ENCODE results near the gene TRPC4AP. TPM values are rescaled to one million over a fixed set of nuclear protein-coding genes. Genes with fewer than 3 reads are reported as not detected.

TRPC4AP gene
- total RNA-seq, 2 donors from 2014 or later, result 52.8 to 63.2 TPM

- intact Hi-C loops (cut with DNase I), result no loop called here
- no peaks in the 10 kb centered on the region for H3K36me3 ChIP-seq
- DNase-seq, result no peak
- no peak overlapping the region for H3K4me3 ChIP-seq
- no peaks in the 10 kb centered on the region for H3K4me1 ChIP-seq
- H3K9ac ChIP-seq (ENCODE audit: low read depth in 2 of 2, low read length in 2 of 2), result no peak overlapping the region
- no peak overlapping the region for H3K27ac ChIP-seq
- no peaks in the 10 kb centered on the region for H3K9me3 ChIP-seq
- TF ChIP-seq, protein P1, sequence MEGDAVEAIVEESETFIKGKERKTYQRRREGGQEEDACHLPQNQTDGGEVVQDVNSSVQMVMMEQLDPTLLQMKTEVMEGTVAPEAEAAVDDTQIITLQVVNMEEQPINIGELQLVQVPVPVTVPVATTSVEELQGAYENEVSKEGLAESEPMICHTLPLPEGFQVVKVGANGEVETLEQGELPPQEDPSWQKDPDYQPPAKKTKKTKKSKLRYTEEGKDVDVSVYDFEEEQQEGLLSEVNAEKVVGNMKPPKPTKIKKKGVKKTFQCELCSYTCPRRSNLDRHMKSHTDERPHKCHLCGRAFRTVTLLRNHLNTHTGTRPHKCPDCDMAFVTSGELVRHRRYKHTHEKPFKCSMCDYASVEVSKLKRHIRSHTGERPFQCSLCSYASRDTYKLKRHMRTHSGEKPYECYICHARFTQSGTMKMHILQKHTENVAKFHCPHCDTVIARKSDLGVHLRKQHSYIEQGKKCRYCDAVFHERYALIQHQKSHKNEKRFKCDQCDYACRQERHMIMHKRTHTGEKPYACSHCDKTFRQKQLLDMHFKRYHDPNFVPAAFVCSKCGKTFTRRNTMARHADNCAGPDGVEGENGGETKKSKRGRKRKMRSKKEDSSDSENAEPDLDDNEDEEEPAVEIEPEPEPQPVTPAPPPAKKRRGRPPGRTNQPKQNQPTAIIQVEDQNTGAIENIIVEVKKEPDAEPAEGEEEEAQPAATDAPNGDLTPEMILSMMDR (IDR thresholded peaks at IDR 0.05), result no peak
- no peaks in the 10 kb centered on the region for H3K27me3 ChIP-seq
Measured at GRCh38 chr20:35025116-35025515, 67.5 kb downstream of the TRPC4AP start.

GRCh38 chr20:35023624-35024023 is 69.0 kb downstream of the TRPC4AP start:
- Histone ChIP-seq H3K27ac (no peak overlapping the region), H3K9me3 (no peaks in the 10 kb centered on the region), H3K4me3 (no peak overlapping the region), H3K36me3 (no peaks in the 10 kb centered on the region), H3K27me3 (no peaks in the 10 kb centered on the region), H3K4me1 (no peaks in the 10 kb centered on the region), H3K9ac (ENCODE audit: low read depth in 2 of 2, low read length in 2 of 2) (no peak overlapping the region)
- intact Hi-C loops (cut with DNase I), result no loop called here
- TF ChIP-seq, protein P1 (IDR thresholded peaks at IDR 0.05), result no peak
- no peak for DNase-seq

DNA sequence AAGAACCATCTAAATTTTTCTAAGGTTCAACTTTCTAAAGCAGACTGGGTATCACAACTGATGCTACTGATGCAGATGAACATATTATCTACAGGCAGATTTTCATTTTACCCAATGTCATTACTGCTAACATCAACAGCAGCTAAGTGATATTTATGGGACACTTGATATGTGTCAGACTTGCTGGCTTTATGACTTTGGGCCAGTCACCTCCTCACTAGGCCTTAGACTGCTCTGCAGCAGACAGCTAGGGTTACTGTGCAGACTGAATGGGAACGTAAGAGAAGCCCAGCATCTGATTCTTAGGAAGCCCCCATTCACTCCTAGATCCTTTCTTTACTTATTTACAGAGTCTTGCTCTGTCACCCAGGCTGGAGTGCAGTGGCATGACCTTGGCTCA is 70.8 kb downstream of the TRPC4AP start:
- Histone ChIP-seq H3K9ac (ENCODE audit: low read depth in 2 of 2, low read length in 2 of 2) (no peak overlapping the region), H3K9me3 (no peaks in the 10 kb centered on the region), H3K27me3 (no peaks in the 10 kb centered on the region), H3K36me3 (peaks cover 2% of the 10 kb centered on the region), H3K4me1 (no peaks in the 10 kb centered on the region), H3K4me3 (no peak overlapping the region), H3K27ac (no peak overlapping the region)
- intact Hi-C loops (cut with DNase I), result no loop called here
- TF ChIP-seq, protein P1 (IDR thresholded peaks at IDR 0.05), result no peak
- no peak for DNase-seq

DNA sequence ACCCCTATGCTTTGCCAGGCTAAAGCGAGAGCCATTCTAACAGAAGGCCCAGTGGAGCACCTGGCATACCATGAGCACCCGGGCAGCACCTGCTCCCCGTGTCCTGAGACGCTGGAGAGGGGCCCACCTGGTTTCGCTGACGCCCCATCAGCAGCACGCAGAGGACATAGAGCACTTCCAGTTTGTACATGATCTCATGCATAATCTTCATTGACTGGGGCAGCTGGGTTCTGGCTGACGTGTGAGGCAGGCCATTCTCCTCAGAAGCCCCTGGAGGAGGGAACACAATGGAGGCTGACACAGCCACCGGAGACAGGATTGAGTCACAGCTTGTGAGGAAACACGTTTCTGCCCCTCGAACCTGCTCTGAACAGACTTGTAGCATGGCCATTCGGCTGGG is 71.5 kb downstream of the TRPC4AP start:
- intact Hi-C loops (cut with DNase I), result no loop called here
- Histone ChIP-seq H3K27me3 (no peaks in the 10 kb centered on the region), H3K36me3 (peaks cover 4% of the 10 kb centered on the region), H3K9ac (ENCODE audit: low read depth in 2 of 2, low read length in 2 of 2) (no peak overlapping the region), H3K27ac (no peak overlapping the region), H3K4me1 (no peaks in the 10 kb centered on the region), H3K4me3 (no peak overlapping the region), H3K9me3 (no peaks in the 10 kb centered on the region)
- TF ChIP-seq, protein P1 (IDR thresholded peaks at IDR 0.05), result no peak
- no peak for DNase-seq

DNA sequence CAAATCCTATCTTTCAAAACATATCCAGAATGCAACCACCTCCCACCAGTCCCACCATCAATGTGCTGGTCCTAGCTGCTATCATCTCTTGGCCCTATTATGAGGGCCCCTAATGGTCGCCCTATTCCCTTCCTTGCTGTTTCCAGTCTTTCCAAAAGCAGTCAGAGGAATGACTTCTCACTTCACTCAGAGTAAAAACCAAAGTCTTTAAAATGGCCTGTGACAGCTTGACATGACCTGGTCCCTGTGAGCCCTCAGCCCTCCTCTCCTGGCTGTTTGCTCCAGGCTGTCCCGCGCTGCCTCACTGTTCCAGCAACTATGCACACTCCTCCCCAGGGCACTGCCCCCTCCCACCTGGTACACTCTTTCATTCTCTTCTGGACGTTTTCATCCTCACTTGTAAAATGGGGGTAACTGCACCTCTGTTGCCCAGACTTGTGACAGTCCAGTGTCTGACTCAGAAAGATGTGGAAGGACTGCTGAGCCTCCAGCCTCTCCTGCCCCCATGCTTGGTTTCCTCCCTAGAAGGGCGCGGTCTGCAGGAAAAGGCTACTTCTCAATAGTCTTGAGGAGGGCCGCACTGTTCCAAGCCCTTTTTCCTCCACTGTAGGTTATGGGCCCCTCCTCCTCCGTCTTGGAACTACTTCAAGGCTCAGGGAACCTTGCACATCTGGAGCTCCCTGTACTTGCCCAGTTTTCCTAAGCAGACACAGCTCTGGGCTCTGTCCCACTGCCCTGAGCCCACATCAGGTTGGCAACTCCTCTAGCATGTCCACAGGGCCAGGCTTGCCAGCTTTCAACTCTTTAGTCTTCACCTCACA is 72.3 kb downstream of the TRPC4AP start:
- Histone ChIP-seq H3K27ac (no peak overlapping the region), H3K36me3 (peaks cover 4% of the 10 kb centered on the region)
- intact Hi-C loops (cut with DNase I), result no loop called here

More for the DNA sequence above, 72.3 kb downstream of the TRPC4AP start:
- TF ChIP-seq, protein P1 (IDR thresholded peaks at IDR 0.05), result no peak
- Histone ChIP-seq H3K4me1 (no peaks in the 10 kb centered on the region), H3K4me3 (no peak overlapping the region), H3K9me3 (no peaks in the 10 kb centered on the region), H3K9ac (ENCODE audit: low read depth in 2 of 2, low read length in 2 of 2) (no peak overlapping the region), H3K27me3 (no peaks in the 10 kb centered on the region)
- no peak for DNase-seq

Data from colonic mucosa (tissue), 4 donors.